Measurements from ENCODE around the gene MAT2A. TPM values are rescaled to one million over a fixed set of nuclear protein-coding genes. Genes with fewer than 3 reads are reported as not detected.
A peak's percentile ranks its signal among the peaks of the same experiment; 100 is the strongest.

MAT2A gene
- total and polyA plus RNA-seq, 10 donors = 41.3 to 195 (median 133) TPM

GRCh38 chr2:85584857-85585780 is 46.2 kb downstream of the MAT2A start:
- 10 to 37% (median 11%) methylated on average over 8 to 9 of the region's 9 CpGs for WGBS, 5 donors
- intact Hi-C loops (cut with DNase I; ENCODE audit: low total_unique reads) = no loop called here
- H3K27ac ChIP-seq = peak overlapping the region; percentile 83 to 93 (median 88)
- peak overlapping the region; percentile 39 to 77 (median 58) for H3K4me3 ChIP-seq
- peaks cover 40 to 100% (median 81%) of the 10 kb centered on the region in 6 donors for H3K4me1 ChIP-seq
- peaks cover 0 to 3% (median 0%) of the 10 kb centered on the region in 7 donors for H3K27me3 ChIP-seq (replicated peaks in 1 of 7)
- TF ChIP-seq POLR2AphosphoS5 (IDR thresholded peaks at IDR 0.05) (peak in 2 of 3 donors; percentile 55 to 74), CTCF (IDR thresholded peaks at IDR 0.05 in 8 of 11, conservative IDR thresholded peaks at IDR 0.05 in 3 of 11) (no peak)
- H3K9me3 ChIP-seq = no peaks in the 10 kb centered on the region
- no peak for DNase-seq
- H3K36me3 ChIP-seq = peaks cover 0 to 29% (median 5%) of the 10 kb centered on the region in 6 donors

GRCh38 chr2:85585781-85586105 is 46.8 kb downstream of the MAT2A start:
- Histone ChIP-seq H3K4me3 (peak overlapping the region in 5 of 8 donors; percentile 55 to 77 (median 61)), H3K4me1 (peaks cover 45 to 100% (median 83%) of the 10 kb centered on the region in 6 donors), H3K27ac (peak overlapping the region; percentile 83 to 93 (median 88)), H3K27me3 (replicated peaks in 1 of 7) (no peaks in the 10 kb centered on the region), H3K36me3 (peaks cover 0 to 25% (median 5%) of the 10 kb centered on the region in 6 donors), H3K9me3 (no peaks in the 10 kb centered on the region)
- no peak for DNase-seq
- TF ChIP-seq POLR2A (IDR thresholded peaks at IDR 0.05) (no peak), CTCF (IDR thresholded peaks at IDR 0.05 in 8 of 11, conservative IDR thresholded peaks at IDR 0.05 in 3 of 11) (no peak), POLR2AphosphoS5 (IDR thresholded peaks at IDR 0.05) (no peak)
- intact Hi-C loops (cut with DNase I; ENCODE audit: low total_unique reads) = no loop called here
- WGBS, 5 donors = 33 to 64% (median 41%) methylated on average over 1 of the region's 1 CpG

- no peaks in the 10 kb centered on the region for H3K27me3 ChIP-seq (replicated peaks in 1 of 7)
- intact Hi-C loops (cut with DNase I; ENCODE audit: low total_unique reads) = no loop called here
- peaks cover 50 to 99% (median 81%) of the 10 kb centered on the region in 6 donors for H3K4me1 ChIP-seq
- no peak for DNase-seq
- WGBS, 5 donors = 39 to 64% (median 53%) methylated on average over 4 of the region's 4 CpGs
- H3K36me3 ChIP-seq = peaks cover 0 to 10% (median 0%) of the 10 kb centered on the region in 6 donors
- peak overlapping the region in 7 of 8 donors; percentile 15 to 93 (median 86) for H3K27ac ChIP-seq
- H3K9me3 ChIP-seq = no peaks in the 10 kb centered on the region
- no peak overlapping the region for H3K4me3 ChIP-seq
- TF ChIP-seq POLR2AphosphoS5 (IDR thresholded peaks at IDR 0.05) (no peak), CTCF (IDR thresholded peaks at IDR 0.05 in 8 of 11, conservative IDR thresholded peaks at IDR 0.05 in 3 of 11) (no peak), POLR2A (IDR thresholded peaks at IDR 0.05) (no peak)
These were observed 49.3 kb downstream of the MAT2A start for GRCh38 chr2:85588236-85588635.

- no peak overlapping the region for H3K4me3 ChIP-seq
- TF ChIP-seq CTCF (IDR thresholded peaks at IDR 0.05 in 8 of 11, conservative IDR thresholded peaks at IDR 0.05 in 3 of 11) = no peak
- no peaks in the 10 kb centered on the region for H3K27me3 ChIP-seq (replicated peaks in 1 of 7)
- H3K27ac ChIP-seq = peak overlapping the region in 7 of 8 donors; percentile 15 to 93 (median 86)
- DNase-seq = no peak
- WGBS, 5 donors = 62 to 80% (median 74%) methylated on average over 4 of the region's 4 CpGs
- H3K4me1 ChIP-seq = peaks cover 48 to 99% (median 77%) of the 10 kb centered on the region in 6 donors
- no peaks in the 10 kb centered on the region for H3K9me3 ChIP-seq
- H3K36me3 ChIP-seq = peaks cover 0 to 12% (median 0%) of the 10 kb centered on the region in 6 donors
- intact Hi-C loops (cut with DNase I; ENCODE audit: low total_unique reads) = no loop called here
These were observed 49.7 kb downstream of the MAT2A start for GRCh38 chr2:85588645-85589044.
